Measurements from ENCODE around the gene AICDA.
A peak's percentile ranks its signal among the peaks of the same experiment; 100 is the strongest.
"Not testable (repeated sequence)": the region's sequence is repeated elsewhere in the genome, so short reads cannot be mapped to it uniquely, and the experiment has no call there.

The AICDA gene

DNA sequence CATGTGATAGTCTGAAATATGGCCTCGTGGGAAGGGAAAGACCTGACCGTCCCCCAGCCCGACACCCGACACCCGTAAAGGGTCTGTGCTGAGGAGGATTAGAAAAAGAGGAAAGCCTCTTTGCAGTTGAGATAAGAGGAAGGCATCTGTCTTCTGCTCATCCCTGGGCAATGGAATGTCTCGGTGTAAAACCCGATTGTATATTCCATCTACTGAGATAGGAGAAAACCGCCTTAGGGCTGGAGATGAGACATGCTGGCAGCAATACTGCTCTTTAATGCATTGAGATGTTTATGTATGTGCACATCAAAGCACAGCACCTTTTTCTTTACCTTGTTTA, 23.3 kb upstream of the AICDA start:
- H3K9me3 Mint-ChIP-seq; intact Hi-C loops (cut with micrococcal nuclease); H3K27me3 Mint-ChIP-seq; H3K4me1 Mint-ChIP-seq (ENCODE audit: low read depth); H3K4me3 Mint-ChIP-seq; H3K36me3 Mint-ChIP-seq (ENCODE audit: low read depth); H3K27ac Mint-ChIP-seq: not testable (repeated sequence)

- H3K4me1 Mint-ChIP-seq (ENCODE audit: low read depth); H3K4me3 Mint-ChIP-seq; H3K36me3 Mint-ChIP-seq (ENCODE audit: low read depth); H3K27me3 Mint-ChIP-seq; H3K27ac Mint-ChIP-seq; intact Hi-C loops (cut with micrococcal nuclease); H3K9me3 Mint-ChIP-seq: not testable (repeated sequence)
These were observed 22.8 kb upstream of the AICDA start for GRCh38 chr12:8635342-8636006.

- intact Hi-C loops (cut with micrococcal nuclease) = no loop called here
- no peak overlapping the region for H3K4me3 Mint-ChIP-seq
- H3K36me3 Mint-ChIP-seq (ENCODE audit: low read depth) = no peaks in the 10 kb centered on the region
- H3K27me3 Mint-ChIP-seq = no peaks in the 10 kb centered on the region
- H3K27ac Mint-ChIP-seq = peak overlapping the region; percentile 76
- no peaks in the 10 kb centered on the region for H3K9me3 Mint-ChIP-seq
- peaks cover 11% of the 10 kb centered on the region for H3K4me1 Mint-ChIP-seq (ENCODE audit: low read depth)
These were observed 17.5 kb upstream of the AICDA start for GRCh38 chr12:8630131-8630530.

GRCh38 chr12:8629486-8630033, 16.9 kb upstream of the AICDA start:
- Mint-ChIP-seq H3K36me3 (ENCODE audit: low read depth) (no peaks in the 10 kb centered on the region), H3K9me3 (no peaks in the 10 kb centered on the region)

DNA sequence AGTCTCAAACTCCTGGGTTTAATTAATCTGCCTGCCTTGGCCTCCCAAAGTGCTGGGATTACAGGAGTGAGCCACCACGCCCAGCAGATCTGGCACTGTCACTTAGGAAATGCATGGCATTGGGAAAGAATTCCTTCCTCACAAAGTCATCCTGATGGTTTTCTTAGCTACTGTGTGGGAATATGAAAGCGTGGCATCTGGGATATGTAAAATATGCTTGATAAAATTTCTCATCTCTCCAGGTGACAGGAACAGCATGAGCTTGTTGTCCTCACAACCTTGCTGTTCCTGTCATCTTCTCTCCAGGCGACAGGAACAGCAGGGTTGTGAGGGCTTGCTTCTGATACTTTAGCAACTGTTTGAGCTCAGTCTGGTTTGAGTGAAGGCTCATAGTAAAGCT, 16.1 kb upstream of the AICDA start:
- Mint-ChIP-seq H3K36me3 (ENCODE audit: low read depth) (no peaks in the 10 kb centered on the region), H3K27me3 (no peaks in the 10 kb centered on the region), H3K9me3 (no peaks in the 10 kb centered on the region), H3K4me1 (ENCODE audit: low read depth) (peaks cover 11% of the 10 kb centered on the region), H3K4me3 (no peak overlapping the region), H3K27ac (no peak overlapping the region)
- intact Hi-C loops (cut with micrococcal nuclease) = no loop called here

More at GRCh38 chr12:8629486-8630033, 16.9 kb upstream of the AICDA start:
- peaks cover 11% of the 10 kb centered on the region for H3K4me1 Mint-ChIP-seq (ENCODE audit: low read depth)
- no peaks in the 10 kb centered on the region for H3K27me3 Mint-ChIP-seq
- no peak overlapping the region for H3K4me3 Mint-ChIP-seq
- peak overlapping the region; percentile 76 for H3K27ac Mint-ChIP-seq
- intact Hi-C loops (cut with micrococcal nuclease) = no loop called here

DNA sequence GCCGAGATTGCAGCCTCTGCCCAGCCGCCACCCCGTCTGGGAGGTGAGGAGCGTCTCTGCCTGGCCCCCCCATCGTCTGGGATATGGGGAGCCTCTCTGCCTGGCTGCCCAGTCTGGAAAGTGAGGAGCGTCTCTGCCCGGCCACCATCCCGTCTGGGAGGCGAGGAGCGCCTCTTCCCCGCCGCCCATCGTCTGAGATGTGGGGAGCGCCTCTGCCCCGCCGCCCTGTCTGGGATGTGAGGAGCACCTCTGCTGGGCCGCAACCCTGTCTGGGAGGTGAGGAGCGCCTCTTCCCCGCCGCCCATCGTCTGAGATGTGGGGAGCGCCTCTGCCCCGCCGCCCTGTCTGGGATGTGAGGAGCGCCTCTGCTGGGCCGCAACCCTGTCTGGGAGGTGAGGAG, 12.1 kb upstream of the AICDA start:
- H3K27me3 Mint-ChIP-seq; intact Hi-C loops (cut with micrococcal nuclease); H3K27ac Mint-ChIP-seq: not testable (repeated sequence)

DNA sequence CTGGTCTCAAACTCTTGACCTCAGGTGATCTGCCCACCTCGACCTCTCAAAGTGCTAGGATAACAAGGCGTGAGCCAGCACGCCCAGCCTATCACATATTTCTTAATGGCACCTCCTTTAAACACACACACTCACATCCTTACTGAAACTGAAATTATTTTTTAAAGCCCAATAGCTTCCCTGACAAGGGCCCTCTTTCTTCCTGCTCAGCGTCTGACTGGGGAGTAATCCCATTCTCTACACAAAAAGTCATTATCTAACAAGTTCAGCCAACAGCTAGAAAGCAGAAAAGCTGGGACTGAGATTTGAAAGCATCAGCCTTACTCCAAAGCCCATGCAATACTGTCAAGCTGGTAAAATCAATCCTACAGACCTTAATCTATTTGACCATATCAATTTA, 10.0 kb upstream of the AICDA start:
- Mint-ChIP-seq H3K9me3 (no peaks in the 10 kb centered on the region), H3K27ac (peak overlapping the region; percentile 5), H3K4me3 (no peak overlapping the region), H3K4me1 (ENCODE audit: low read depth) (peaks cover 27% of the 10 kb centered on the region), H3K36me3 (ENCODE audit: low read depth) (no peaks in the 10 kb centered on the region), H3K27me3 (no peaks in the 10 kb centered on the region)
- intact Hi-C loops (cut with micrococcal nuclease) = no loop called here

More for the DNA sequence above, 12.1 kb upstream of the AICDA start:
- not testable (repeated sequence) for H3K36me3 Mint-ChIP-seq (ENCODE audit: low read depth); H3K9me3 Mint-ChIP-seq; H3K4me3 Mint-ChIP-seq
- peaks cover 17% of the 10 kb centered on the region for H3K4me1 Mint-ChIP-seq (ENCODE audit: low read depth)

DNA sequence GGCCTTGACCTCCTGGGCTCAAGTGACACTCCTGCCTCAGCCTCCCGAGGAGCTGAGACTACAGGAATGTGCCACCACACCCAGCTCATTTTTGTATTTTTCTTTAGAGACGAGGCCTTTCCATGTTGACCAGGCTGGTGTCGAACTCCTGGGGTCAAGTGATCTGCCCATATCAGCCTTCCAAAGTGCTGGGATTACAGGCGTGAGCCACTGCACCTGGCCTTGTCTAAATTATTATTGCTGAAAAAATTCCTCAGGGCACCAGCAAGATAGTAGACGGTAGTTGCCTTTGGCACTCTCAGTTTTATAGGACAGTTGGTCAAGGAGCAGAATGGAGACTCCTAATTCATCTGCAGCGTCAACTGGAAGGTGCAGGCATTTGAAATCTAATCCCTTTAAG, 2.5 kb upstream of the AICDA start:
- no peak overlapping the region for H3K4me3 Mint-ChIP-seq
- H3K4me1 Mint-ChIP-seq (ENCODE audit: low read depth) = peaks cover 29% of the 10 kb centered on the region
- intact Hi-C loops (cut with micrococcal nuclease) = no loop called here
- no peaks in the 10 kb centered on the region for H3K36me3 Mint-ChIP-seq (ENCODE audit: low read depth)
- no peak overlapping the region for H3K27ac Mint-ChIP-seq
- no peaks in the 10 kb centered on the region for H3K9me3 Mint-ChIP-seq
- H3K27me3 Mint-ChIP-seq = peaks cover 3% of the 10 kb centered on the region

- H3K4me1 Mint-ChIP-seq (ENCODE audit: low read depth) = peaks cover 25% of the 10 kb centered on the region
- H3K27ac Mint-ChIP-seq; H3K9me3 Mint-ChIP-seq; H3K4me3 Mint-ChIP-seq; H3K36me3 Mint-ChIP-seq (ENCODE audit: low read depth); H3K27me3 Mint-ChIP-seq; intact Hi-C loops (cut with micrococcal nuclease): not testable (repeated sequence)
These were observed 1.2 kb upstream of the AICDA start for GRCh38 chr12:8613881-8614280.

DNA sequence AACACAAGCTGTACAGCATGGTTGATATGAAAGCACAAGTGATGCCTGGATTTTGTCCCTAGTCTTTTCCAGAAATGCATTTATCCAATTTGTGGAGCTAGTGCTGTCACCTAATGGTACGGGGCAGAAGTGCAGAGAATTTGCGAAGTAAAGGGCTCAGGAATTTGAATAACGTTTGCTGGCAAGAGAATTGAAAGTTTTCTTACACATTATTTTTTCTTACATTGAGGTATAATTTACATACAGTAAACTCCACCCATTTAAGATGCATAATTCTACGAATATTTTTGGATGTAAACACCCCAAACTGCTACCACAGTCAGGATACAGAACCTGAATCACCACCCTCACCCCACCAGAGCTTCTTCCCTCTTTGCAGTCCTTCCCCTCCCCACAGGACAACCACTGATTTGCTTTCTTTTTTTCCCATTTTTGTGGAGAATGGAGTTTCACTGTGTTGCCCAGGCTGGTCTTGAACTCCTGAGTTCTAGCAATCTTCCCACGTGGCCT, 3.5 kb downstream of the AICDA start:
- intact Hi-C loops (cut with micrococcal nuclease) = loop anchor here (2.0 kb wide), 1 partner anchor 64 kb away; no protein-coding TSS in a partner anchor
- no peaks in the 10 kb centered on the region for H3K9me3 Mint-ChIP-seq
- H3K36me3 Mint-ChIP-seq (ENCODE audit: low read depth) = no peaks in the 10 kb centered on the region
- H3K27me3 Mint-ChIP-seq = peaks cover 3% of the 10 kb centered on the region
- H3K27ac Mint-ChIP-seq = peak overlapping the region; percentile 65
- H3K4me3 Mint-ChIP-seq = peak overlapping the region; percentile 58
- H3K4me1 Mint-ChIP-seq (ENCODE audit: low read depth) = peaks cover 44% of the 10 kb centered on the region

GRCh38 chr12:8606890-8607289, 5.8 kb downstream of the AICDA start:
- intact Hi-C loops (cut with micrococcal nuclease) = no loop called here
- no peak overlapping the region for H3K4me3 Mint-ChIP-seq
- peaks cover 59% of the 10 kb centered on the region for H3K4me1 Mint-ChIP-seq (ENCODE audit: low read depth)
- H3K9me3 Mint-ChIP-seq = no peaks in the 10 kb centered on the region
- H3K27me3 Mint-ChIP-seq = no peaks in the 10 kb centered on the region
- H3K36me3 Mint-ChIP-seq (ENCODE audit: low read depth) = no peaks in the 10 kb centered on the region
- no peak overlapping the region for H3K27ac Mint-ChIP-seq

DNA sequence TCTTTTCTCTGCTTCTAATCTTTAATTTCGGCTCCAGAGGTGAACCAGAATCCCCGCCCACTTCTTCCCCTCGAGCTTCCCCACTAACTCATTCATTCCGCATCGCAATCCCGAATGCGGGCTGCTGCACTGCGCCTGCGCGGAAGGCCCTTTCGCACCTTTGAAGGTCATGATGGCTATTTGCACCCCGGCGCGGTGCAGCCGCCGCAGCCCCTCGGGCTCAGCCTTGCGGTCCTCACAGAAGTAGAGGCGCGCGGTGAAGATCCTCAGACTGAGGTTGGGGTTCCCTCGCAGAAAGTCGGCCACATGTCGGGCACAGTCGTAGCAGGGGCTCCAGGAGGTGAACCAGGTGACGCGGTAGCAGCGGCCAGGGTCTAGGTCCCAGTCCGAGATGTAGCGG, 7.6 kb downstream of the AICDA start:
- H3K4me3 Mint-ChIP-seq = no peak overlapping the region
- H3K9me3 Mint-ChIP-seq = no peaks in the 10 kb centered on the region
- H3K4me1 Mint-ChIP-seq (ENCODE audit: low read depth) = peaks cover 51% of the 10 kb centered on the region
- no peaks in the 10 kb centered on the region for H3K27me3 Mint-ChIP-seq
- no peak overlapping the region for H3K27ac Mint-ChIP-seq
- no peaks in the 10 kb centered on the region for H3K36me3 Mint-ChIP-seq (ENCODE audit: low read depth)
- intact Hi-C loops (cut with micrococcal nuclease) = no loop called here

DNA sequence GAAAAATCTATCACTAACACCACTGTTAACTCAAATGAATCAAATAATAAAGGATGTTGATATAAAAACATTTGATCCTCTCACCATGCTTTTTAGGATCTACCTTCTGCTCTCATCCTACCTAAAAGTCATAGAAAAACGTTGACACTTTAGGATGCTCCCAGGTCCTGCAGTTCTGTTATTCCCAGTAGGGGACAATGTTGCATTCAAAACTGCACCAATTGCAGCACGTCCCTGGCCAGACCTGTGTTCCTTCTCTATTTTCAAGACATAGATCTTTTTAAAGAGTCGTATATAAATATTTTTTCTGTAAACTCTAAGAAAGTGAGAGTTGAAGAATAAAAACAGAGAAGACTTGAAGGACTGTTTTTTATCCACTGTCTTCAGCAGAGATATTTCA, 8.8 kb downstream of the AICDA start:
- H3K27ac Mint-ChIP-seq = no peak overlapping the region
- no peaks in the 10 kb centered on the region for H3K36me3 Mint-ChIP-seq (ENCODE audit: low read depth)
- intact Hi-C loops (cut with micrococcal nuclease) = no loop called here
- no peak overlapping the region for H3K4me3 Mint-ChIP-seq
- no peaks in the 10 kb centered on the region for H3K9me3 Mint-ChIP-seq
- H3K27me3 Mint-ChIP-seq = no peaks in the 10 kb centered on the region
- peaks cover 42% of the 10 kb centered on the region for H3K4me1 Mint-ChIP-seq (ENCODE audit: low read depth)

- no peaks in the 10 kb centered on the region for H3K9me3 Mint-ChIP-seq
- H3K4me1 Mint-ChIP-seq (ENCODE audit: low read depth) = peaks cover 39% of the 10 kb centered on the region
- H3K27me3 Mint-ChIP-seq = no peaks in the 10 kb centered on the region
- H3K36me3 Mint-ChIP-seq (ENCODE audit: low read depth) = no peaks in the 10 kb centered on the region
- H3K27ac Mint-ChIP-seq = no peak overlapping the region
- H3K4me3 Mint-ChIP-seq = no peak overlapping the region
- intact Hi-C loops (cut with micrococcal nuclease) = no loop called here
These were observed 9.4 kb downstream of the AICDA start for GRCh38 chr12:8603286-8603685.

DNA sequence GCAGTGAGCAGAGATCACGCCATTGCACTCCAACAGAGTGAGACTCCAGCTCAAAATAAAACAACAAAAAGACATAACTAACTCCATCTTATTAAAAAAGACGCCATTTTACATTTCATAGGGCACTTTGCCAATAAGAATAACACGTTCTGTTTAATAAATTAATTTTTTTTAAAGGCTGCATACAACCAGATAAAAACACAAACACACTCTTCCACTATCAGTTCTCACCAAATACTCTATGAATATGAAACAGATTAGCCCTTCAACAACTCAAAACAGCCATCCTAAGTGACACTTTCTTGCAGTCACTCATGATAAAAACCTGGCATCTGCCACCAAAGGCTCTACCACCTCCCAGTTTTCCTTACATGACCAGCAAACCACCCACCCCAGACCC, 16.1 kb downstream of the AICDA start:
- Mint-ChIP-seq H3K4me1 (ENCODE audit: low read depth) (peaks cover 3% of the 10 kb centered on the region), H3K9me3 (no peaks in the 10 kb centered on the region), H3K4me3 (no peak overlapping the region), H3K27ac (no peak overlapping the region), H3K27me3 (no peaks in the 10 kb centered on the region), H3K36me3 (ENCODE audit: low read depth) (no peaks in the 10 kb centered on the region)
- intact Hi-C loops (cut with micrococcal nuclease) = no loop called here

Measured in dendritic cell treated with granulocyte-macrophage colony-stimulating factor and Interleukin-4, amounts not matched to agents 40 ng/mL and 50 ng/mL, for 4 days (primary cell).